Measurements from ENCODE around the gene EXOC3L4. TPM values are rescaled to one million over a fixed set of nuclear protein-coding genes. Genes with fewer than 3 reads are reported as not detected.

The EXOC3L4 gene
- total RNA-seq, 1 donor from 2014 or later: 8.6 TPM

GRCh38 chr14:103121121-103121845, 26.8 kb downstream of the EXOC3L4 start:
- TF ChIP-seq CTCF (IDR thresholded peaks at IDR 0.05) (no peak), POLR2AphosphoS5 (IDR thresholded peaks at IDR 0.05; ENCODE audit: insufficient read depth in 1 of 2, low read depth in 1 of 2) (no peak), POLR2A (IDR thresholded peaks at IDR 0.05) (no peak)
- DNase-seq (ENCODE audit: extremely low spot score in 2 of 2): no peak
- H3K4me1 ChIP-seq: peaks cover 68% of the 10 kb centered on the region

GRCh38 chr14:103121846-103122584, 27.5 kb downstream of the EXOC3L4 start:
- Histone ChIP-seq H3K36me3 (no peaks in the 10 kb centered on the region), H3K9me3 (no peaks in the 10 kb centered on the region), H3K4me3 (peak overlapping the region; percentile 53 to 59), H3K27me3 (no peaks in the 10 kb centered on the region), H3K4me1 (peaks cover 73% of the 10 kb centered on the region), H3K27ac (peak overlapping the region; percentile 93)
- intact Hi-C loops (cut with DNase I): loop anchor here (5.0 kb wide), 2 partner anchors 85 to 265 kb away; partner anchors contain the start of gene MARK3
- DNase-seq (ENCODE audit: extremely low spot score in 2 of 2): peak in 1 of 2 donors; percentile 97
- TF ChIP-seq CTCF (IDR thresholded peaks at IDR 0.05) (no peak), POLR2AphosphoS5 (IDR thresholded peaks at IDR 0.05; ENCODE audit: insufficient read depth in 1 of 2, low read depth in 1 of 2) (peak in 1 of 2 donors; percentile 83), POLR2A (IDR thresholded peaks at IDR 0.05) (no peak)

More at GRCh38 chr14:103121121-103121845, 26.8 kb downstream of the EXOC3L4 start:
- peak overlapping the region; percentile 53 to 59 for H3K4me3 ChIP-seq
- H3K27me3 ChIP-seq: no peaks in the 10 kb centered on the region
- H3K9me3 ChIP-seq: no peaks in the 10 kb centered on the region
- intact Hi-C loops (cut with DNase I): loop anchor here (5.0 kb wide), 2 partner anchors 86 to 266 kb away; partner anchors contain the start of gene MARK3
- no peaks in the 10 kb centered on the region for H3K36me3 ChIP-seq
- peak overlapping the region; percentile 93 for H3K27ac ChIP-seq

- Histone ChIP-seq H3K4me1 (peaks cover 77% of the 10 kb centered on the region), H3K4me3 (peak overlapping the region; percentile 53 to 59), H3K36me3 (no peaks in the 10 kb centered on the region), H3K27ac (peak overlapping the region; percentile 93), H3K9me3 (no peaks in the 10 kb centered on the region), H3K27me3 (no peaks in the 10 kb centered on the region)
- DNase-seq (ENCODE audit: extremely low spot score in 2 of 2): no peak
- intact Hi-C loops (cut with DNase I): loop anchor here (5.0 kb wide), 2 partner anchors 85 to 265 kb away; partner anchors contain the start of gene MARK3
- no peak for TF ChIP-seq POLR2AphosphoS5 (IDR thresholded peaks at IDR 0.05; ENCODE audit: insufficient read depth in 1 of 2, low read depth in 1 of 2)
Measured at GRCh38 chr14:103122585-103122946, 28.0 kb downstream of the EXOC3L4 start.

- Histone ChIP-seq H3K36me3 (no peaks in the 10 kb centered on the region), H3K27ac (peak within 1 kb of the TSS; percentile 93), H3K9me3 (no peaks in the 10 kb centered on the region), H3K27me3 (no peaks in the 10 kb centered on the region), H3K4me1 (peaks cover 82% of the 10 kb centered on the region), H3K4me3 (peak within 1 kb of the TSS; percentile 53 to 59)
- no peak for DNase-seq (ENCODE audit: extremely low spot score in 2 of 2)
- intact Hi-C loops (cut with DNase I): loop anchor here (5.0 kb wide), 2 partner anchors 84 to 264 kb away; partner anchors contain the start of gene MARK3
- TF ChIP-seq CTCF (IDR thresholded peaks at IDR 0.05): no peak
- peak in 1 of 2 donors; percentile 47 for TF ChIP-seq POLR2A (IDR thresholded peaks at IDR 0.05)
- peak in 1 of 2 donors; percentile 69 for TF ChIP-seq POLR2AphosphoS5 (IDR thresholded peaks at IDR 0.05; ENCODE audit: insufficient read depth in 1 of 2, low read depth in 1 of 2)
Measured at GRCh38 chr14:103122947-103123633, 28.6 kb downstream of the EXOC3L4 start, which contains the start of gene TNFAIP2. TNFAIP2 (plus strand) TSS chr14:103123461; CDS start chr14:103126458, 2,997 bp downstream.
